Endothelial cell of hepatic sinusoid (primary cell): ENCODE data around the gene CBX2.

Source experiments
- in situ Hi-C: cut with HindIII; loops from 2 replicates; pipeline ENCODE4 v1.10.0; 2017; ENCODE audit warnings: low sequenced_read_pairs

Gene CBX2

DNA sequence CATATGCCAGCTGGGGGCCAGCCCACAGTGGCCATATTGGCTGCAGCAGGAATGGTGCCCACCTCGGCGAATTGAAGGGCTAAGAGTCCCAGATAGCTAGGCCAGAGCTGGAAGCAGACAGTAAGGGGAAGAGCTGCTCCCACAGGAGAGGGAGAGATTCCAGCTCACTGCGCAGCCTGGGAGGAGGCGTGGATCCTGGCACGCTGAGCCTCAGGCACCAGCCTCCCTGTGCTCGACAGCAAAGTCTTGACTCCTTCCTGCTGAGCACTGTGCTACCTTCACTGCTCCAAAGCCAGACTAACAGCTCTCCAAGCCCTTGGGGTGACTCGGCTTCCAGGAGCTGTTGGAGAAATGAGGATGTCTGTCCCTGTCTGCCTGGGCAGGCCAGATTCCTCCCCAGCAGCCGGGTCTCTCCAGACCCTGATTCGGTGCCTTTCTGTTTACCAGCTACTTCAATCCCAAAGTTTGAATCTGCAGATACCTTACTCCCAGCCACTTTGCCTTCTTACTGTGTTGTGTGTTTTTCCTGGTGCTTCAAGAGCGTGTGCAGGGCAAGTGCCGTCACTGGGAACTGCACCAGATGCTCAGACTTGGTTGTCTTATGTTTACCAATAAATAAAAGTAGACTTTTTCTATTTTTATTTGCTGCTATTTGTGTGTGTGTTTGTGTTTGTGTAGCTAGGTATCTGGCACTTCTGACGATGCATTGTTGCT, 9.1 kb downstream of the CBX2 start:
- in situ Hi-C loops: no loop called here

GRCh38 chr17:79788455-79788854, 10.5 kb downstream of the CBX2 start:
- in situ Hi-C loops: no loop called here

DNA sequence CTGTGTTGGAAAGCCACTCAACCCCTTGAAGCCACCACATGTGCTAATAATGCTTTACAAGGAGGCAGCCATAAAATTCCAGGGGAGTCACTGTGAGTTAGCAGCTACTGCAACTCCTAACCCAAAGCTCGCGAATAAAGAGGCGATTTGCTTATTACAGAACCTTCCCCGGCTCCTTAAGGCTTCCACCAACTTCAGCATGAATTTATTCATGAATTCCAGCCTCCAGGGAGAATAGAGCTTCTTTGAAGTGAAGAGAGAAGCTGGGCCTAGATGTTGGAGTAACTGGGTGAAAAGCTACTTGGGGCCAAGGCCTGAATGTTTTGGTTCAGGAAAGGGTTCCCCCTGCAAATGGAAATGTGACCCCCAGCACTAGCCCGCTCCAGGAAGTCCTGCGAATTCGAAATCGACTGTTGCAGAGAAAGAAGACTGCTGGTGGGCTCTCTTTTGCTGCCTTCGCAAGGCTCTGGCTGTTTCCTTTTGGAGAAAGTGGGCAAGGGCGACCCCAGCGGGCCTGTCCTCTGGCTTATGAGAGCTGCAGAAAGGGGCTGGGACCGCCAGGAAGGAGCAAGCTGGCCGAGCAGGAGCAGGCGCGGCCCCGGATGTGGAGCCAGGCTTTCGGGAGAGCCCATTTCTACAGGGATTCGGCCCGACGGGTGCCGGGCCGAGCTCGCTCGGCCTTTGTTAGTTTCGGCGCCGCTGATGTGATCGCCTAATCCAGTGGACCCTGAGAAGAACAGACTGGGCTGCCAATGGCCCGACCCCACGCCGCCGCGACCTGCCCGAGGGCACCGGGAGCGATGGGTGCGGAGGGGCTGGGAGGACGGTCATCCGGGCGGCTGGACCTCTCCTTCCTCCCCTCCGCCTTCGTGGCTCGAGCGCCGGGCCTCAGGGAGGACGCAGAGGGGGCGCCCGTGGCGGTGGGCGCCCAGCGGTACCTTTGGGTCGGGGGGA, 11.3 kb downstream of the CBX2 start:
- in situ Hi-C loops: no loop called here

GRCh38 chr17:79789943-79790804, 12.2 kb downstream of the CBX2 start:
- in situ Hi-C loops: loop anchor here (5.0 kb wide), 1 partner anchor 187 kb away; no protein-coding TSS in a partner anchor

DNA sequence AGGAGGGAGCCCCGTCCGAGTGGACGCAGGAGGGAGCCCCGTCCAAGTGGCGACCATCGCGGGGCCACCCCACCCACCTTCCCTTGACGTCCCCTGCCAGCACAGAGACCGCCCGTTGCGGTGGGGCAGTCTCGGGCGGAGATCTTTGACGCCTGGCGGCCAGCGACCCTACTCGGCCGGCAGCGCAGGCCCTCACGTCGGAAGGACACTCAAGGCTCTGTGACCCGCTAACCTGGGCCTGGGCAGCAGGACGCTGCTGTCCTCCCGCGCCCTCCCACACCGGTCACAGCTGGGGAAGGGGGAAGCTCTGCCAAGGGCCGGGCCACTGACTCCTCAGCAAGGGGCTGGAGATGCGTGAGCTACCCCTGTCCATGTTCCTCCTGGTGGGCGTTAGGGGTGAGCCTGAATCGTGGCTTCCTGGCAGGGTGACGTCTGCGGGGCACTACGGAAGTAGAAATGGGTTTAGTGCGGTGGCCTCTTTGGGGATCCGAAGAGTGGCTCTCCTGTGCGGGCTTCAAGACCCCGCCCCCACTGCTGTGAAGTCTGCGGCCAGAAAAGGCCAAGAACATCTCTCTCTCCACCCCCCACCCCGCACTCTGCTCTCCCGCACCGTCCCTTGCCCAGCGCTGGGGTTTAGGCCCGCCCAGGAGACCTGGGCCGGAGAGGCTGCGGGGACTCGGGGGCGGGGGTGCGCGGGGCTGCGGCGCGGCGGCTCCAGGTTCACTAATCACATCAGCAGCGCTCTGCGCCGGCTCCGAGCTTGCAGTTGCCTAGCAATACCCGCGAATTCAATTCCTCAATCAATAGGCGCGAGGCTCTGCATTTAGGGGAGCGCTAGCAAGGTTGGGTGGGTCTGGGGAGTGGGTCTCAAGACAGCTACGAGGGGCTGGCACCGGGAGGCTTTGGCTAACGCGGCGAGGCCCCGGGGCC, 13.1 kb downstream of the CBX2 start:
- in situ Hi-C loops: loop anchor here (5.0 kb wide), 1 partner anchor 186 kb away; no protein-coding TSS in a partner anchor

DNA sequence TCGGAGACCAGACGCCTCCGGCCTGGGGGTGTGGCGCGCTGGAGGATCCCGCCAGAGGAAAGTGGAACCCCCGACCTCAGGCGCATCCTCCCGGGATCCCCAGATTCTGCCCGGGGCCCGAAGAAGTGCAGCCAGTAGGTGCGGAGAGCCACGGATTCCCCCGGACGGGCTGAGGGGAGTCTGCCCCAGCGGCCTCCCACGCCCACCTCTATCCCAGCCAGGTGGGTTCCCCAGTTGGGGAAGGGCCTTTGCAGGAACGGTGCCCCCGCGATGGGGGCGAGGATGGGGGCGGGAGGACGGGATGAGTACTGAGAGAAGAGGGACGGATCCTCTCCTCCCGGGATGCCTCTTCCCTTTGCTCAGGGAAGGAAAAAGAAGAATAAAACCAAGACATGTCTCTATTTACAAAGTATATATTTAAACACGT, 13.8 kb downstream of the CBX2 start:
- in situ Hi-C loops: loop anchor here (5.0 kb wide), 1 partner anchor 186 kb away; no protein-coding TSS in a partner anchor

DNA sequence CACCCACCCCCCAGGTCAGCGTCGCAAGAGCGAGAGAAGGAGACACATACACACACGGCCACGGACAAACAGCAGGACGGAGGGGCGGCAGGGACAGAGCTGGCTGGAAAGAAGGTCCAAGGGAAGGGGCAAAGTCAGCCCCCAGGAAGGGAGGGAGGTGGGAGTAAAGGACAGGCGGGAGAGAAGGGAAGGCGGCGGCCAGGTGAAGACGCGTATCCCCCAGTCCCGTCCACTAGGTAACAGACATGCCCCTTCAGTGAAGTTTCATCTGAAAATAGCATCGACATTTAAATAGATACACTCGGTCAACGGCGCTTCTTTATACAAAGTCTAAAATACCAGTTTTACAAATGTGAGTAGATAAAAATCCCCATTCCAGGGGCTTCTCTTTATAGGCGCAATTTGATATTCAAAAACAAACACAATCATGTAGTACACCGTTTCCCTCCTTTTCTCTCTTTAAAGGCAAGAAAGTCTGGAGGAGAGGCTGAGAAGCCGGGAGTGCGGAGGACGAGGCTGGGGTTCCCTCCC, 14.5 kb downstream of the CBX2 start:
- in situ Hi-C loops: loop anchor here (5.0 kb wide), 1 partner anchor 185 kb away; no protein-coding TSS in a partner anchor

- in situ Hi-C loops: loop anchor here (5.0 kb wide), 1 partner anchor 184 kb away; no protein-coding TSS in a partner anchor
These were observed 15.3 kb downstream of the CBX2 start for GRCh38 chr17:79792984-79793923.

- in situ Hi-C loops: loop anchor here (5.0 kb wide), 1 partner anchor 183 kb away; no protein-coding TSS in a partner anchor
These were observed 16.0 kb downstream of the CBX2 start for GRCh38 chr17:79793924-79794304.

DNA sequence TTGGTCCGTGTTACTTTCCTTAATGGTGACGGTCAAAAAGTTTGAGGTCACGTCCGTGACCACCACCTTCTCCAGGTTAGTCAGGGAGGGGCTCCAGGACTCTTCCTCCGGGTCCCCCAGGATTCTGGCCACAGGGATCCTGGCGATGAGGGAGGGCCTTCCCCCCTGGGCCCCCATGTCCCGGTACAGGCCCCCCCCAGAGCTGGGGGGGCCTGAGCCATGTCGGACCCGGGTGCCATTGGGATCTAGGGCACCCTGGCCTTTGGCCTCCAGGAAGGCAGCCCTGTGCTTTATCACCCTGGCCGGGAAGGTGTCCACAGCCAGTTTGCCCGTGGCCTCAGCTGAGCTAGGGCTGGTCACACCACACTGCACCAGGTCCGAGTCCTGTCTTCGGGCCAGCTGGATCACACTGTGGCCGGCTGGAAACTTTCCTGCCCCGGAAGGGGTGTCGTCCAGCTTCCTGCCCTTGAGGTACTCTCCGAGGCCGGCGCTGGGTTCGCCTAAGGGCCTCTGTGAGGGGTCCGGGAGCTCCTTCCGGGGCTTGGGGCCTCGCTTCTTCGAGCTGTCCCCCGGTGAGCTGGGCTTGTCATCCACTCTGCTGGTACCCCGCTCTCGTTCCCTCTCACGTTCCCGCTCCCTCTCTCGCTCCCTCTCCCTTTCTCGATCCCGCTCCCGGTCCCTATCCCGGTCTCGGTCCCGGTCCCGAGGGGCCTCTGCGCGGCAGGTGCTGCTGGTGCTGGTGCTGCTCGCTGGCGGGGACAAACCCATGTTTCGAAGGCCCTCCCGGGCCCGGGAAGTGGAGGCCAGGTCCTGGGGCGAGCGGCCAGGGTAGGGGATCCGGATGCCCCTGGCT, 16.9 kb downstream of the CBX2 start:
- in situ Hi-C loops: loop anchor here (5.0 kb wide), 2 partner anchors 42 to 182 kb away; partner anchors contain the start of gene CBX4

GRCh38 chr17:79795795-79796443, 18.0 kb downstream of the CBX2 start:
- in situ Hi-C loops: loop anchor here (5.0 kb wide), 1 partner anchor 41 kb away; the partner anchor contains the start of gene CBX4

GRCh38 chr17:79796444-79796762, 18.5 kb downstream of the CBX2 start:
- in situ Hi-C loops: loop anchor here (5.0 kb wide), 1 partner anchor 41 kb away; the partner anchor contains the start of gene CBX4

DNA sequence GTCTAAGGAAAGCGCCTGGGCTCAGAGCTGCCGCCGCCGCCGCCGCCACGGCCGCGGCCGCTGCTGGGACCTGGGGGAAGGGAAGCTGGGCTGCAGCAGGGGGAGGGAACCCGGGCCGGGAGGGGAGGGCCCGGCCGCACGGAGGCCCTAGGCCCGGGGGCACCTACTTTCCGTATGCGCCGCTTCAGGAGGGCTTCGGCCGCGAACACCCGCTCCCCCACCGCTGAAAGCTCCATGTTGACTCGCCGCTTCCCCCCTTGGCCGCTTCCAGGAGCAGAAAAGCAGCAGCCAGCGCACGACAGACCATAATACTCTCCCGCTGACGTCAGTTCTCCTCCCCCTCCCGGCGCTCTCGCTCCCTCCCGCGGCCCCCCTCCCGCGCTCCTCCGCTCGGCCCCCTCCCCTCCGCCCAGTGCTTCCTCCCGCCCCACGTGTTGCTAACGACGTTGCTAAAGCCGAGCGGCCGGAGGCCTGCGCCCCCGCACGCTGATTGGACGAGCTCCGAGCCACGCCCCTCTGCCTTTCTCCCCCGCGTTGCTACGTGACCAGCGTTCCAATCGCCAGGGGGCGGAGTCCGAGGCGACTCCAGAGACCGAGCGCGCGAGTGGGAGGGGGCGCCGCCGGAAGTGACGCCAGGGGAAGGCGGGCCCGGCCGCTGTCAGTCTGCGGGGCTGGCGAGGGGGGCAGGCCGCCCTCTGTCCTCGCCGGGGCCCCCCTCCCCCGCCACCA, 19.0 kb downstream of the CBX2 start, which contains the start of gene CBX8:
CBX8 (minus strand) TSS at position 315 of the 729 bp plus-strand sequence; CDS start at position 236, 79 bp downstream.
- in situ Hi-C loops: loop anchor here (5.0 kb wide), 1 partner anchor 40 kb away; the partner anchor contains the start of gene CBX4

- in situ Hi-C loops: loop anchor here (5.0 kb wide), 1 partner anchor 40 kb away; the partner anchor contains the start of gene CBX4
These were observed 19.7 kb downstream of the CBX2 start for GRCh38 chr17:79797492-79798298.
